Neural cell (in vitro differentiated cells): ENCODE measurements around the gene CERS5. TPM values are rescaled to one million over a fixed set of nuclear protein-coding genes. Genes with fewer than 3 reads are reported as not detected.

ENCODE experiments used
- H2AFZ ChIP-seq: fragments of 200-600, 300-800 bp; sonication (generic), shearing (Covaris generic); 2 replicates; pipeline ENCODE4 v1.6.0; 2014; ENCODE audit warnings: low read depth, mild to moderate bottlenecking, antibody characterized with exemption, low read length, moderate library complexity
- H3F3A ChIP-seq: fragments of 200-600 bp; shearing (Covaris generic); 2 replicates; pipeline ENCODE4 v1.6.1; 2016; ENCODE audit warnings: mild to moderate bottlenecking, moderate library complexity, mixed read lengths, antibody characterized with exemption, low read length; ENCODE audit not compliant: insufficient read depth, poor library complexity, severe bottlenecking
- H3K27ac ChIP-seq: fragments of 200-600, 300-800 bp; sonication (generic), shearing (Covaris generic); 2 replicates; pipeline ENCODE4 v1.5.1; 2014; ENCODE audit warnings: mild to moderate bottlenecking, low read length, moderate library complexity
- H3K27me3 ChIP-seq: fragments of 300-800, 200-600 bp; sonication (generic), shearing (Covaris generic); 2 replicates; pipeline ENCODE4 v1.6.0; 2014; ENCODE audit warnings: mild to moderate bottlenecking, low read depth, low read length, moderate library complexity; ENCODE audit not compliant: insufficient read depth
- H3K36me3 ChIP-seq: fragments of 300-800, 200-600 bp; sonication (generic), shearing (Covaris generic); 2 replicates; pipeline ENCODE4 v1.5.1; 2014; ENCODE audit warnings: mild to moderate bottlenecking, antibody characterized with exemption, low read length, moderate library complexity; ENCODE audit not compliant: insufficient read depth
- H3K4me2 ChIP-seq: fragments of 300-800, 200-600 bp; sonication (generic), shearing (Covaris generic); 2 replicates; pipeline ENCODE4 v1.6.0; 2014; ENCODE audit warnings: mild to moderate bottlenecking, low read length
- H3K4me3 ChIP-seq: fragments of 300-800, 200-600 bp; sonication (generic), shearing (Covaris generic); 2 replicates; pipeline ENCODE4 v1.5.1; 2014; ENCODE audit warnings: mild to moderate bottlenecking, low read length, moderate library complexity
- H3K79me2 ChIP-seq: fragments of 200-600 bp; shearing (Covaris generic); replicated peaks from 2 replicates; pipeline ENCODE4 v1.6.0; 2014; ENCODE audit warnings: mild to moderate bottlenecking, low read length, moderate library complexity; ENCODE audit not compliant: insufficient read depth
- H3K9ac ChIP-seq: fragments of 300-800, 200-600 bp; sonication (generic), shearing (Covaris generic); 2 replicates; pipeline ENCODE4 v1.6.1; 2016; ENCODE audit warnings: mild to moderate bottlenecking, low read length, mixed read lengths
- H3K9me2 ChIP-seq: fragments of 200-600 bp; shearing (Covaris generic); 2 replicates; pipeline ENCODE4 v1.6.1; 2016; ENCODE audit warnings: mild to moderate bottlenecking, low read length, mixed read lengths; ENCODE audit not compliant: insufficient read depth
- H3K9me3 ChIP-seq: fragments of 200-600, 300-800 bp; sonication (generic), shearing (Covaris generic); 2 replicates; pipeline ENCODE4 v1.6.1; 2016; ENCODE audit warnings: mild to moderate bottlenecking, mixed run types, low read length, moderate library complexity, mixed read lengths
- H4K20me1 ChIP-seq: fragments of 200-600 bp; shearing (Covaris generic); 2 replicates; pipeline ENCODE4 v1.6.1; 2016; ENCODE audit warnings: mild to moderate bottlenecking, mixed run types; ENCODE audit not compliant: insufficient read depth
- CTCF ChIP-seq: fragments of 450-650 bp; IDR thresholded peaks from 2 replicates; pipeline ENCODE4 v1.5.1; 2014; ENCODE audit warnings: antibody characterized with exemption, mild to moderate bottlenecking, moderate library complexity; ENCODE audit not compliant: poor library complexity, severe bottlenecking
- EP300 ChIP-seq: fragments of 450-650 bp; conservative IDR thresholded peaks from 2 replicates; pipeline ENCODE4 v1.6.1; 2014; ENCODE audit warnings: antibody characterized with exemption, mild to moderate bottlenecking, moderate library complexity; ENCODE audit not compliant: poor library complexity, severe bottlenecking
- EZH2 ChIP-seq: fragments of 200-600, 300-800 bp; shearing (Covaris generic), sonication (generic); IDR thresholded peaks from 2 replicates; pipeline ENCODE4 v1.6.1; 2014; ENCODE audit warnings: antibody characterized with exemption, low read length, borderline replicate concordance, mild to moderate bottlenecking; ENCODE audit not compliant: insufficient read depth, poor library complexity, severe bottlenecking
- MXI1 ChIP-seq: fragments of 450-650 bp; conservative IDR thresholded peaks from 2 replicates; pipeline ENCODE4 v1.6.1; 2014; ENCODE audit warnings: antibody characterized with exemption, mild to moderate bottlenecking; ENCODE audit not compliant: poor library complexity, severe bottlenecking
- POLR2AphosphoS5 ChIP-seq: IDR thresholded peaks from 2 replicates; pipeline ENCODE4 v1.6.1; 2012
- RAD21 ChIP-seq: fragments of 450-650 bp; conservative IDR thresholded peaks from 2 replicates; pipeline ENCODE4 v1.6.1; 2014; ENCODE audit warnings: antibody characterized with exemption, mild to moderate bottlenecking, moderate library complexity
- REST ChIP-seq: IDR thresholded peaks from 2 replicates; pipeline ENCODE4 v1.6.1; 2012; ENCODE audit warnings: borderline replicate concordance
- SMC3 ChIP-seq: fragments of 450-650 bp; conservative IDR thresholded peaks from 2 replicates; pipeline ENCODE4 v1.6.1; 2014; ENCODE audit warnings: antibody characterized with exemption, mild to moderate bottlenecking, moderate library complexity; ENCODE audit not compliant: poor library complexity
- TAF1 ChIP-seq: IDR thresholded peaks from 2 replicates; pipeline ENCODE4 v1.6.1; 2012; ENCODE audit warnings: low read depth
- polyA plus RNA-seq: library from polyadenylated mRNA; depleted of rRNA; stranded (reverse); fragments of >200 nt; gene quantifications from 2 replicates; pipeline ENCODE4 v1.2.3, GENCODE V29; 2014

CERS5 gene
- polyA plus RNA-seq, 1 donor from 2014 or later = 470 TPM

GRCh38 chr12:50087995-50088394 lies 79.2 kb downstream of the CERS5 start:
- Histone ChIP-seq H3K4me3 (peak overlapping the region; percentile 90), H2AFZ (no peak overlapping the region), H3K9ac (no peak overlapping the region), H3K9me2 (no peaks in the 10 kb centered on the region), H3K27me3 (no peaks in the 10 kb centered on the region), H3F3A (peaks cover 4% of the 10 kb centered on the region), H3K9me3 (no peaks in the 10 kb centered on the region), H3K27ac (no peak overlapping the region), H3K79me2 (peaks cover 15% of the 10 kb centered on the region), H3K4me2 (no peak overlapping the region), H4K20me1 (no peaks in the 10 kb centered on the region), H3K36me3 (peaks cover 3% of the 10 kb centered on the region)
- TF ChIP-seq POLR2AphosphoS5 = no peak
- no peak for TF ChIP-seq RAD21
- TF ChIP-seq CTCF = no peak
- TF ChIP-seq EZH2 = no peak
- no peak for TF ChIP-seq SMC3
- TF ChIP-seq TAF1 = no peak
- no peak for TF ChIP-seq REST
- no peak for TF ChIP-seq EP300
- no peak for TF ChIP-seq MXI1

GRCh38 chr12:50087151-50087550 lies 80.0 kb downstream of the CERS5 start:
- no peaks in the 10 kb centered on the region for H3K9me2 ChIP-seq
- H4K20me1 ChIP-seq = no peaks in the 10 kb centered on the region
- H3K4me2 ChIP-seq = no peak overlapping the region
- H3K4me3 ChIP-seq = peak overlapping the region; percentile 90
- no peak overlapping the region for H3K27ac ChIP-seq
- peaks cover 3% of the 10 kb centered on the region for H3K36me3 ChIP-seq
- TF ChIP-seq EZH2 (no peak), RAD21 (no peak), SMC3 (no peak), REST (no peak), POLR2AphosphoS5 (no peak), TAF1 (no peak), EP300 (no peak), MXI1 (no peak), CTCF (no peak)
- no peaks in the 10 kb centered on the region for H3K27me3 ChIP-seq
- peaks cover 15% of the 10 kb centered on the region for H3K79me2 ChIP-seq
- H2AFZ ChIP-seq = no peak overlapping the region
- peaks cover 4% of the 10 kb centered on the region for H3F3A ChIP-seq
- no peaks in the 10 kb centered on the region for H3K9me3 ChIP-seq
- H3K9ac ChIP-seq = peak overlapping the region; percentile 9
